Suprapubic skin (tissue), 4 donors: ENCODE data around the gene NFIA. TPM values are rescaled to one million over a fixed set of nuclear protein-coding genes. Genes with fewer than 3 reads are reported as not detected.
A peak's percentile ranks its signal among the peaks of the same experiment; 100 is the strongest.

Experiments used
- DNase-seq, 2 donors: peaks; one replicate each; pipeline ENCODE4 v3.0.0-alpha.2; 2019; ENCODE audit warnings: low spot score in 2 of 2
- H3K27ac ChIP-seq: fragments of 200-600 bp; sonication (generic); one replicate; pipeline ENCODE4 v1.5.1; 2019
- H3K27me3 ChIP-seq: fragments of 200-600 bp; sonication (generic); one replicate; pipeline ENCODE4 v1.5.1; 2019
- H3K36me3 ChIP-seq: fragments of 200-600 bp; sonication (generic); one replicate; pipeline ENCODE4 v1.5.1; 2019
- H3K4me1 ChIP-seq: fragments of 200-600 bp; sonication (generic); one replicate; pipeline ENCODE4 v1.5.1; 2019
- H3K4me3 ChIP-seq: fragments of 200-600 bp; sonication (generic); one replicate; pipeline ENCODE4 v1.5.1; 2019; ENCODE audit warnings: mild to moderate bottlenecking
- H3K9me3 ChIP-seq: fragments of 200-600 bp; sonication (generic); one replicate; pipeline ENCODE4 v1.5.1; 2019
- CTCF ChIP-seq, 2 donors: fragments of 200-600 bp in 1 of 2; fragments of 450-650 bp in 1 of 2; sonication (generic) in 1 of 2; IDR thresholded peaks; one replicate each; pipeline ENCODE4 v1.5.1; 2016 to 2019; ENCODE audit warnings: antibody characterized with exemption in 2 of 2, mild to moderate bottlenecking in 1 of 2, moderate library complexity in 1 of 2
- EP300 ChIP-seq: sonication (generic); formaldehyde crosslinking; IDR thresholded peaks from one replicate; pipeline ENCODE4 v1.6.1; 2017; ENCODE audit warnings: antibody characterized with exemption
- POLR2A ChIP-seq, 2 donors: fragments of 450-650 bp; IDR thresholded peaks; one replicate each; pipeline ENCODE4 v1.6.1; 2017; ENCODE audit warnings: antibody characterized with exemption in 2 of 2, mild to moderate bottlenecking in 2 of 2, moderate library complexity in 2 of 2
- POLR2AphosphoS5 ChIP-seq, 3 donors: sonication (generic); formaldehyde crosslinking; IDR thresholded peaks; one replicate each; pipeline ENCODE4 v1.6.1; 2017; ENCODE audit warnings: antibody characterized with exemption in 3 of 3
- WGBS: methylation state at CpG from one replicate; pipeline ENCODE4 v1.1.5; 2018; 5-methylcytosine and 5-hydroxymethylcytosine counted together
- total RNA-seq, 4 donors: library from RNA; depleted of rRNA; stranded (reverse); fragments of >200 nt; gene quantifications; one replicate each; pipeline ENCODE4 v1.1.0, GENCODE V29; 2016

The NFIA gene
- total RNA-seq, 4 donors from 2014 or later = 30.1 to 54.2 (median 48.2) TPM

GRCh38 chr1:61247881-61248752 lies 165.8 kb downstream of the NFIA start:
- no peaks in the 10 kb centered on the region for H3K9me3 ChIP-seq
- DNase-seq = no peak
- TF ChIP-seq EP300 (no peak), POLR2AphosphoS5 (IDR thresholded peaks at IDR 0.05) (no peak), POLR2A (IDR thresholded peaks at IDR 0.05) (no peak)
- no peak overlapping the region for H3K27ac ChIP-seq
- no peaks in the 10 kb centered on the region for H3K27me3 ChIP-seq
- 78% methylated on average over 6 of the region's 6 CpGs for WGBS
- H3K36me3 ChIP-seq = no peaks in the 10 kb centered on the region
- no peak overlapping the region for H3K4me3 ChIP-seq
- H3K4me1 ChIP-seq = peaks cover 20% of the 10 kb centered on the region

DNA sequence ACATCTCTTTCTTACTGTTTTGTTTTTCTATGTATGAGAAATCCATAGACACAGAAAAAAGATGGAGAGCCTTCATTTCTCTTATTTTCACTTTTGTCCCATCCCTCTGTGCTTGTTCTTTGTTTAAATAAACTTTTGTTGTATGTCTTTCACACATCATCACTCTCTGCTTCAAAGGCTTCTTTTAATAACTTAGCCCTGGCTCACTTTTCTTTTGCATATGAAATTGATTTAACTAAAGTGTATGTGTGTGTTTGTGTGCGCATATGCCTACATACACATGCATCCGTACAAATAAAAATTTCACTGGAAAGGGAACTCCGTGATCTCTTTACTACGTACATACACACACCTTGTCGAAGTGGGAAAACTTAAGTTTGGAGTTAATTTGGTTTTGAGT lies 168.6 kb downstream of the NFIA start:
- TF ChIP-seq CTCF (IDR thresholded peaks at IDR 0.05) (no peak), POLR2AphosphoS5 (IDR thresholded peaks at IDR 0.05) (no peak), POLR2A (IDR thresholded peaks at IDR 0.05) (no peak), EP300 (no peak)
- no peaks in the 10 kb centered on the region for H3K36me3 ChIP-seq
- H3K27ac ChIP-seq = no peak overlapping the region
- WGBS = 85% methylated on average over 5 of the region's 5 CpGs
- H3K27me3 ChIP-seq = no peaks in the 10 kb centered on the region
- no peak overlapping the region for H3K4me3 ChIP-seq
- no peak for DNase-seq
- H3K9me3 ChIP-seq = no peaks in the 10 kb centered on the region
- peaks cover 31% of the 10 kb centered on the region for H3K4me1 ChIP-seq

- DNase-seq = peak in 1 of 2 donors; percentile 79
- WGBS = 77% methylated on average over 2 of the region's 2 CpGs
- Histone ChIP-seq H3K27me3 (no peaks in the 10 kb centered on the region), H3K4me1 (peaks cover 34% of the 10 kb centered on the region), H3K27ac (peak overlapping the region; percentile 85), H3K9me3 (no peaks in the 10 kb centered on the region), H3K36me3 (no peaks in the 10 kb centered on the region), H3K4me3 (no peak overlapping the region)
- no peak for TF ChIP-seq EP300
- no peak for TF ChIP-seq POLR2AphosphoS5 (IDR thresholded peaks at IDR 0.05)
- no peak for TF ChIP-seq POLR2A (IDR thresholded peaks at IDR 0.05)
- no peak for TF ChIP-seq CTCF (IDR thresholded peaks at IDR 0.05)
Observed at GRCh38 chr1:61253059-61253735, 170.8 kb downstream of the NFIA start.

DNA sequence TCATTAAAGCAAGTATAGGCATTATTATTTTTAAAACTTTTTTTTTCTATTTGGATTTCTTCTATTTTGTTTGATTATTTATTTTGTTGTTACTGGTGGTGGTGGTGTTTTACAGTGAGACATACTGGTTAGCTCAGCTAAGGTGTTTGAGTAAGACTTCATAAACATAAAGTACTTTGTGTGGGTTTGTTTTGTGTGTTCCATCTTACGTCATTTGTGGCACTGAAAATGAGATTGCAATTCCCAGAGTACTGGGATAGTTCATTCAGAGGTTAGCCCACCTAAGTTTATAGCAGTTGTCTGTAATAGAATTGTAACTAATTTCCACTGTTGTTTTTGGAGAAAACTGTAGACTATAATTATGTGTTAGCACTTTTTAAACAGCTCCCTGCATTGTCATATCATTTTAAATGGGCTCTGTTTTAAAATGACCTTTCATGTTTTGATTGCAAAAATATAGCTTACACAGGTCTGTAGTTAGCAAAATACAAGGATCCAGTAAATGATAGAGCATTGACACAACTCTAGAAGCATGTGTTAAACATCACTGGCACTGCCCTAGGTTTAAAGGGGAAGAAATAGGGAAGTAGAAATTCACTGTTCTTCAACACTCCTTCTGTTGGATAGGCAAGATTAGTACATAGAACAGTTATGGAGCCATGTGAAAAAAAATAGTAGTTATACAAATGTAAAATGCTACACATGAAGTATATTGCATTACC lies 171.7 kb downstream of the NFIA start:
- DNase-seq = no peak
- peak overlapping the region; percentile 45 for H3K4me3 ChIP-seq
- TF ChIP-seq POLR2AphosphoS5 (IDR thresholded peaks at IDR 0.05) = no peak
- TF ChIP-seq POLR2A (IDR thresholded peaks at IDR 0.05) = no peak
- no peak for TF ChIP-seq EP300
- TF ChIP-seq CTCF (IDR thresholded peaks at IDR 0.05) = no peak
- peaks cover 43% of the 10 kb centered on the region for H3K4me1 ChIP-seq
- 65% methylated on average over 1 of the region's 1 CpG for WGBS
- no peaks in the 10 kb centered on the region for H3K36me3 ChIP-seq
- no peaks in the 10 kb centered on the region for H3K27me3 ChIP-seq
- H3K9me3 ChIP-seq = no peaks in the 10 kb centered on the region
- H3K27ac ChIP-seq = peak overlapping the region; percentile 85

GRCh38 chr1:61254634-61255357 lies 172.4 kb downstream of the NFIA start:
- no peaks in the 10 kb centered on the region for H3K36me3 ChIP-seq
- TF ChIP-seq POLR2AphosphoS5 (IDR thresholded peaks at IDR 0.05) = no peak
- no peak for TF ChIP-seq POLR2A (IDR thresholded peaks at IDR 0.05)
- TF ChIP-seq CTCF (IDR thresholded peaks at IDR 0.05) = no peak
- no peak for TF ChIP-seq EP300
- H3K4me1 ChIP-seq = peaks cover 50% of the 10 kb centered on the region
- 6% methylated on average over 6 of the region's 6 CpGs for WGBS
- no peaks in the 10 kb centered on the region for H3K27me3 ChIP-seq
- peak overlapping the region; percentile 85 for H3K27ac ChIP-seq
- peak in 1 of 2 donors; percentile 54 for DNase-seq
- H3K4me3 ChIP-seq = peak overlapping the region; percentile 45
- no peaks in the 10 kb centered on the region for H3K9me3 ChIP-seq
